Endothelial cell of umbilical vein (primary cell): Measurements from ENCODE around the gene XPO5. TPM values are rescaled to one million over a fixed set of nuclear protein-coding genes. Genes with fewer than 3 reads are reported as not detected.
A peak's percentile ranks its signal among the peaks of the same experiment; 100 is the strongest.

Experiments
- BruUV-seq: library from RNA; stranded (reverse); fragments of 400-500 nt; replicated peaks from 2 replicates; lab custom pipeline; 2021; lab: Mats Ljungman, UMichigan
- CTCF ChIA-PET: fragments of 300-600, 350-600 bp; sonication (Branson Sonifier 250); formaldehyde crosslinking; loops from one replicate; lab custom pipeline; 2021; ENCODE audit warnings: antibody characterized with exemption, inconsistent platforms; lab: Charles Lee
- POLR2A ChIA-PET: fragments of 300-600, 350-600 bp; sonication (Branson Sonifier 250); formaldehyde crosslinking; loops from one replicate; lab custom pipeline; 2021; ENCODE audit warnings: antibody characterized with exemption, inconsistent platforms; lab: Charles Lee
- DNase-seq: peaks from one replicate; pipeline ENCODE4 v3.0.0-alpha.2; 2011; ENCODE audit warnings: low read depth, low spot score
- FAIRE-seq: peaks from 2 replicates; lab custom pipeline; 2011; peaks lifted over from hg19 to GRCh38; lab: Jason Lieb, UNC
- H2AFZ ChIP-seq: 2 replicates; pipeline ENCODE4 v1.6.0; 2012; ENCODE audit warnings: low read depth, low read length, control low read depth, inconsistent platforms
- H3K27ac ChIP-seq: 2 replicates; pipeline ENCODE4 v1.5.1; 2011; ENCODE audit warnings: low read depth, mild to moderate bottlenecking, control low read depth, low read length, moderate library complexity; ENCODE audit not compliant: insufficient read depth
- H3K27me3 ChIP-seq, 2 experiments: 2 replicates each; pipeline versions ENCODE4 v1.6.0 to v1.6.1; 2011; ENCODE audit warnings: low read length in 2 of 2, mixed read lengths in 1 of 2; ENCODE audit not compliant: control insufficient read depth in 2 of 2, insufficient read depth in 2 of 2
- H3K36me3 ChIP-seq, 2 experiments: 2 replicates in 1 of 2; 3 replicates in 1 of 2; pipeline ENCODE4 v1.5.1; 2011; ENCODE audit warnings: low read length in 2 of 2, mild to moderate bottlenecking in 1 of 2, moderate library complexity in 1 of 2; ENCODE audit not compliant: control insufficient read depth in 2 of 2, insufficient read depth in 2 of 2; ENCODE audit errors: extremely low read depth in 1 of 2
- H3K4me1 ChIP-seq: 3 replicates; pipeline ENCODE4 v1.5.1; 2011; ENCODE audit warnings: mild to moderate bottlenecking, low read length; ENCODE audit not compliant: control insufficient read depth, insufficient read depth; ENCODE audit errors: extremely low read depth
- H3K4me2 ChIP-seq: 2 replicates; pipeline ENCODE4 v1.6.1; 2011; ENCODE audit warnings: low read length, control low read depth, mixed read lengths; ENCODE audit not compliant: insufficient read depth
- H3K4me3 ChIP-seq, 3 experiments: fragments of 200-600 bp in 1 of 3; sonication (generic), shearing (Covaris generic) in 1 of 3; replicated peaks in 1 of 3; 2 replicates each; pipeline ENCODE4 v1.5.1; 2011 to 2016; ENCODE audit warnings: control low read depth in 3 of 3, low read length in 3 of 3, mild to moderate bottlenecking in 2 of 3, inconsistent platforms in 1 of 3, low read depth in 1 of 3, moderate library complexity in 1 of 3; ENCODE audit not compliant: insufficient read depth in 1 of 3
- H3K79me2 ChIP-seq: 2 replicates; pipeline ENCODE4 v1.6.0; 2012; ENCODE audit warnings: low read length, inconsistent platforms; ENCODE audit not compliant: control insufficient read depth, insufficient read depth
- H3K9ac ChIP-seq: replicated peaks from 2 replicates; pipeline ENCODE3; 2011; ENCODE audit warnings: low read length, control low read depth; ENCODE audit not compliant: insufficient read depth; ENCODE audit errors: extremely low read depth
- H3K9me1 ChIP-seq: replicated peaks from 3 replicates; pipeline ENCODE4 v1.6.0; 2011; ENCODE audit warnings: mild to moderate bottlenecking, low read length; ENCODE audit not compliant: control insufficient read depth, insufficient read depth; ENCODE audit errors: extremely low read depth
- H3K9me3 ChIP-seq: replicated peaks from 2 replicates; pipeline ENCODE4 v1.5.1; 2012; ENCODE audit warnings: low read length, inconsistent platforms; ENCODE audit not compliant: control insufficient read depth, insufficient read depth
- H4K20me1 ChIP-seq: replicated peaks from 2 replicates; pipeline ENCODE3; 2011; ENCODE audit warnings: mild to moderate bottlenecking, low read length; ENCODE audit not compliant: control insufficient read depth, insufficient read depth; ENCODE audit errors: extremely low read depth
- EZH2 ChIP-seq: IDR thresholded peaks from 2 replicates; pipeline ENCODE4 v1.6.1; 2012; ENCODE audit warnings: borderline replicate concordance, low read depth, mild to moderate bottlenecking, moderate library complexity, low read length, inconsistent platforms; ENCODE audit not compliant: severe bottlenecking
- FOS ChIP-seq: IDR thresholded peaks from 2 replicates; pipeline ENCODE4 v1.6.1; 2011; ENCODE audit warnings: mild to moderate bottlenecking, low read length, moderate library complexity, borderline replicate concordance; ENCODE audit not compliant: insufficient read depth
- GATA2 ChIP-seq: IDR thresholded peaks from 2 replicates; pipeline ENCODE4 v1.7.0; 2011; ENCODE audit warnings: low read depth, mild to moderate bottlenecking, moderate library complexity, mixed read lengths, low read length; ENCODE audit not compliant: insufficient read length, insufficient read depth
- JUN ChIP-seq: IDR thresholded peaks from 2 replicates; pipeline ENCODE4 v1.6.1; 2011; ENCODE audit warnings: borderline replicate concordance, low read depth; ENCODE audit not compliant: insufficient read length, insufficient read depth
- MYC ChIP-seq: IDR thresholded peaks from one replicate; pipeline ENCODE4 v1.6.1; 2011; ENCODE audit warnings: mild to moderate bottlenecking, low read depth, low read length
- POLR2A ChIP-seq: IDR thresholded peaks from 2 replicates; pipeline ENCODE4 v1.6.1; 2012; ENCODE audit warnings: low read depth, mild to moderate bottlenecking, control low read depth, low read length
- POLR2AphosphoS5 ChIP-seq: IDR thresholded peaks from 2 replicates; pipeline ENCODE4 v1.6.1; 2012; ENCODE audit warnings: low read depth, mild to moderate bottlenecking, control low read depth, low read length, moderate library complexity; ENCODE audit not compliant: insufficient read depth
- dilution Hi-C: fragments of 300-500 bp; cut with MboI; formaldehyde crosslinking; loops from one replicate; pipeline ENCODE4 v1.15.0; 2019; ENCODE audit warnings: low sequenced_read_pairs; ENCODE audit not compliant: extremely low pct_ligation_motif_present
- intact Hi-C: fragments of 100-400 bp; cut with micrococcal nuclease; formaldehyde crosslinking; loops from one replicate; pipeline ENCODE4 v1.10.0; 2022
- polyA plus RNA-seq, 4 experiments: library from polyadenylated mRNA; depleted of rRNA in 3 of 4; stranded (reverse) in 3 of 4; unstranded in 1 of 4; fragments of >200 nt; gene quantifications; 2 replicates each; pipeline versions ENCODE4 v1.2.1 to v1.2.3, GENCODE V29; 2011 to 2012; ENCODE audit warnings: missing spikeins in 1 of 4
- total RNA-seq: library from RNA; stranded (reverse); gene quantifications from 2 replicates; pipeline ENCODE4 v1.2.3, GENCODE V29; 2021
- TF ChIP-seq, protein P1 (sequence below): IDR thresholded peaks from 2 replicates; pipeline ENCODE4 v1.6.1; 2011; ENCODE audit not compliant: insufficient read depth, insufficient read length
- TF ChIP-seq, protein P2 (sequence below), 2 donors: IDR thresholded peaks; 1 replicate in 1 of 2; 2 replicates in 1 of 2; pipeline ENCODE4 v1.5.1; 2011; ENCODE audit warnings: low read length in 2 of 2, mild to moderate bottlenecking in 2 of 2, moderate library complexity in 2 of 2, control low read depth in 1 of 2, inconsistent platforms in 1 of 2, low read depth in 1 of 2; ENCODE audit not compliant: insufficient read depth in 1 of 2; ENCODE audit errors: extremely low read depth in 1 of 2

The XPO5 gene
- total and polyA plus RNA-seq, 2 donors (not counting 3 experiments of a cell fraction or from before 2014, with no cell fraction given) = 28.4 to 50.0 TPM

DNA sequence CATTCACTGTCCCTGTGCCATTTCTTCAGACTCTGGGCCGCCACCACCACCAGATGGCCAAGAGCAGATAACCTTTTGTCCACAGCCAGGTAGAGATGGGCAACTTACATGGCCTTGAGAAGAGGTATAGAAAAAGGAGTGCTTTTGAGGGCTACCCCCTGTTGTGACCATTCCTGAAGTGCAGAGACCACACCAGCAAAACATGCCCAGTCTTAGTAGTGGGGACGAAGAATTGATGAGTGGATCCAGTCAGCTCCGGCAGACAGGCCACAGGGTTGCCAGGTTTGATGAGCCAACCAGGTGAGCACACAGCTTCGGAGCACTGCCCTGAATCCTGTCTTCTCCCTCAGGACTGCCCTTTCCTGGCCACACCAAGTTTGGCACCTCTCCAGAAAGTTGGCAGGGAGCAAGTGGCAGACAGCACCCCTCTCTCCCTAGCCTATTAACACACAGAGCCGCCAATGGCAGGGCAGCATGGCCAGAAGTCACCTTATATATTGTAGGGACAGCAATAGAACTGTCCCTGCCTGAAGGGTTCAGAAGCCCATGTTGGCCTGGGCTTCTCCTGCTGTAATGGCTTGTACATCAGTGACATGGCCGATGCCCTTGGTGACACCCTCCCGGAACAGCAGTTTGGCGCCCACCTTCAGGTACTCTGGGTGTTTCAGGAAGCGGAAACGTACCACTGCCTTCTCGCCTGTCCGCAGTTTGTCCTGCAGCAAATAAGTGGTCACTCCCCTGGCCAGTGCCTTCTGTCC, 45.4 kb upstream of the XPO5 start:
- Histone ChIP-seq H3K27me3 (no peaks in the 10 kb centered on the region), H3K4me3 (no peak overlapping the region), H3K79me2 (peaks cover 7% of the 10 kb centered on the region), H4K20me1 (no peaks in the 10 kb centered on the region), H3K36me3 (peaks cover 16 to 45% of the 10 kb centered on the region in 2 experiments), H3K27ac (no peak overlapping the region), H3K4me2 (no peak overlapping the region), H3K9me1 (no peaks in the 10 kb centered on the region), H3K4me1 (peaks cover 1% of the 10 kb centered on the region), H2AFZ (no peak overlapping the region), H3K9me3 (no peaks in the 10 kb centered on the region), H3K9ac (no peak overlapping the region)
- CTCF ChIA-PET = no interaction called here
- BruUV-seq = TSS peak; percentile 5
- POLR2A ChIA-PET = no interaction called here
- TF ChIP-seq MYC (no peak), POLR2AphosphoS5 (no peak), FOS (no peak), GATA2 (no peak), POLR2A (no peak), JUN (no peak), EZH2 (no peak)
- TF ChIP-seq, protein P1, sequence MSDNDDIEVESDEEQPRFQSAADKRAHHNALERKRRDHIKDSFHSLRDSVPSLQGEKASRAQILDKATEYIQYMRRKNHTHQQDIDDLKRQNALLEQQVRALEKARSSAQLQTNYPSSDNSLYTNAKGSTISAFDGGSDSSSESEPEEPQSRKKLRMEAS = no peak
- TF ChIP-seq, protein P2, sequence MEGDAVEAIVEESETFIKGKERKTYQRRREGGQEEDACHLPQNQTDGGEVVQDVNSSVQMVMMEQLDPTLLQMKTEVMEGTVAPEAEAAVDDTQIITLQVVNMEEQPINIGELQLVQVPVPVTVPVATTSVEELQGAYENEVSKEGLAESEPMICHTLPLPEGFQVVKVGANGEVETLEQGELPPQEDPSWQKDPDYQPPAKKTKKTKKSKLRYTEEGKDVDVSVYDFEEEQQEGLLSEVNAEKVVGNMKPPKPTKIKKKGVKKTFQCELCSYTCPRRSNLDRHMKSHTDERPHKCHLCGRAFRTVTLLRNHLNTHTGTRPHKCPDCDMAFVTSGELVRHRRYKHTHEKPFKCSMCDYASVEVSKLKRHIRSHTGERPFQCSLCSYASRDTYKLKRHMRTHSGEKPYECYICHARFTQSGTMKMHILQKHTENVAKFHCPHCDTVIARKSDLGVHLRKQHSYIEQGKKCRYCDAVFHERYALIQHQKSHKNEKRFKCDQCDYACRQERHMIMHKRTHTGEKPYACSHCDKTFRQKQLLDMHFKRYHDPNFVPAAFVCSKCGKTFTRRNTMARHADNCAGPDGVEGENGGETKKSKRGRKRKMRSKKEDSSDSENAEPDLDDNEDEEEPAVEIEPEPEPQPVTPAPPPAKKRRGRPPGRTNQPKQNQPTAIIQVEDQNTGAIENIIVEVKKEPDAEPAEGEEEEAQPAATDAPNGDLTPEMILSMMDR (IDR thresholded peaks at IDR 0.05; ENCODE audit: extremely low read depth in 1 of 2, insufficient read depth in 1 of 2, low read depth in 1 of 2, low read length in 2 of 2) = no peak
- no peak for FAIRE-seq
- dilution Hi-C loops (no loop called here), intact Hi-C loops (no loop called here)
- no peak for DNase-seq
